LNCaP clone FGC (cell line): ENCODE results near the gene OBSL1.

Experiments used
- DNase-seq: peaks from one replicate; pipeline ENCODE4 v3.0.0-alpha.2; 2011; ENCODE audit warnings: low read depth
- H3K4me3 ChIP-seq: 2 replicates; pipeline ENCODE4 v1.5.1; 2011; ENCODE audit warnings: mild to moderate bottlenecking, low read depth, low read length, control low read depth
- TF ChIP-seq, protein P1 (sequence below): IDR thresholded peaks from 2 replicates; pipeline ENCODE4 v1.5.1; 2012; ENCODE audit warnings: mild to moderate bottlenecking; ENCODE audit not compliant: control insufficient read depth, insufficient read depth; ENCODE audit errors: extremely low read depth

The OBSL1 gene

DNA sequence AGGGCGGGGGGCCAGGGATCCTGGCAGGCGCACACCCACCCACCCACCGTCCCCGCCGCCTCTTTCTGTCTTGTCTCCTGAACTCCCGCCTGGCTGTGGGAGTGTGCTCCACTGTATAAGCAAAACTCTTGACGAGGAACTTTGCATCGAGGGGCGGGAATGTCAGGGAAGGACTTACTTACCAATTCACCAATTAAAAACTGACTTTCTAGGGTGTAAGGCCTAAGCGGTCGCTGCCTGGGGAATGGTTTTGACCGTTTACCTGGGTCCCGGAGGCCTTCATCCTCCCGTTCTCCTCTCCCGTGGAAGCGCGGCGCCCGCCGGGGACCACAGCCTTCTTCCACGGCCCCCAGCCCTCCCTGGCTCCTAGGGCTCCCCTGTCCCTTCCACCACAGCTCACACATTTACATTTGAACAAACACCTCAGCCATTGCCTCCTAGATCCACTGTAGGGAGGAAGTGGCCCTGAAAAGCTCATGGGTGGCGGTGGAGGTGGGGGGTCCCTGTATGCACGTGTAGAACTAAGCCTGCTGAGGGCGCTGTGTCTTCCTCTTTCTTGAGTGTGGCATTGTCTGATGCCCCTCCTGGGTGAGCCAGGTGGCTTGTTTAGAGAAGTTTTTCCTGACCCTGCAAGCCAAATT lies 48.2 kb downstream of the OBSL1 start:
- H3K4me3 ChIP-seq = no peak overlapping the region
- DNase-seq = no peak
- TF ChIP-seq, protein P1, sequence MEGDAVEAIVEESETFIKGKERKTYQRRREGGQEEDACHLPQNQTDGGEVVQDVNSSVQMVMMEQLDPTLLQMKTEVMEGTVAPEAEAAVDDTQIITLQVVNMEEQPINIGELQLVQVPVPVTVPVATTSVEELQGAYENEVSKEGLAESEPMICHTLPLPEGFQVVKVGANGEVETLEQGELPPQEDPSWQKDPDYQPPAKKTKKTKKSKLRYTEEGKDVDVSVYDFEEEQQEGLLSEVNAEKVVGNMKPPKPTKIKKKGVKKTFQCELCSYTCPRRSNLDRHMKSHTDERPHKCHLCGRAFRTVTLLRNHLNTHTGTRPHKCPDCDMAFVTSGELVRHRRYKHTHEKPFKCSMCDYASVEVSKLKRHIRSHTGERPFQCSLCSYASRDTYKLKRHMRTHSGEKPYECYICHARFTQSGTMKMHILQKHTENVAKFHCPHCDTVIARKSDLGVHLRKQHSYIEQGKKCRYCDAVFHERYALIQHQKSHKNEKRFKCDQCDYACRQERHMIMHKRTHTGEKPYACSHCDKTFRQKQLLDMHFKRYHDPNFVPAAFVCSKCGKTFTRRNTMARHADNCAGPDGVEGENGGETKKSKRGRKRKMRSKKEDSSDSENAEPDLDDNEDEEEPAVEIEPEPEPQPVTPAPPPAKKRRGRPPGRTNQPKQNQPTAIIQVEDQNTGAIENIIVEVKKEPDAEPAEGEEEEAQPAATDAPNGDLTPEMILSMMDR = no peak

DNA sequence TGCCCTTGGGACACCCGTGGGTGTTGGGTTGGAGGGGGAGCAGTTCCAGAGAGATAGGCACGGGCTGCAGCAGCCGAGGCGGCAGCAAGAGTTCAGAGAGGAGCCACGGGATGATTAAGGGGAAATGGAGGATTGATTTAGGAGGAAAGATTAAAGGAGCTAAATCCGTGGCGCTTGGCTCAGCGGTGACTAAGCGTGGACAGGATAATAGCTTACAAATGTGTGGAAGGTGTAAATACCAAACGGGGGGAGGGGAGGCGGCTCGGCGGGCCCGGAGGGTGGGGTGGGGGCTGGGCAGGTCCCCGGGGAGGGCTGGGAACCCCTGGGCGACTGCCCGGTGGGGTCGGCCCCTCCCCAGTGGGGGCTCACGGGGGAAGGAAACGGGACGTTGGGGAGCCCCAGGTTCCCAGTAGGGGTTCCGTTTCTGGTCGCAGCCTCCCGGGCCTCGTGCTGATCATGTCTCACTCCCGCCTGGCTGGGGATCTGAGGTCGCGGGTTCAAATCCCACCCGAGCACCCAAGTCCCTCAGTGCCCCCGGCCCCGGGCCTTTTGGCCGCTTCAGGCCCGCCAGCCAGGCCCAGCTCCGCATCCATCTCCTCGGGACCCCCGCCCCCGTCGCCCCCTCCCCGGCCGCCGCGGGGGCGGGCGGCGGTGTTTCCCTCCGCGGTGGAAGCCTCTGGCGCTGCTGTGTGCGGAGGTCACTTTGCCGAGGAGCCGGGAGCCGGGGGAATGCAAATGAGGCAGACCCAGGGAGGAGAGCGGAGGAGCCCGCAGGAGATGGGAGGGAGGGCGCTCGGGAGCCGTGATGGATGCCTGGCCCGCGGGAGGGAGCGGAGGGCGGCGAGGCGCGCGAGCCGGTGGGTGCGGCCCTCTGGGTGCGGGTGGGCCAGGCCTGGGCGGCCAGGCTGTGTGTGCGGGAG lies 49.0 kb downstream of the OBSL1 start:
- no peak for DNase-seq
- no peak overlapping the region for H3K4me3 ChIP-seq
- TF ChIP-seq, protein P1 = no peak

DNA sequence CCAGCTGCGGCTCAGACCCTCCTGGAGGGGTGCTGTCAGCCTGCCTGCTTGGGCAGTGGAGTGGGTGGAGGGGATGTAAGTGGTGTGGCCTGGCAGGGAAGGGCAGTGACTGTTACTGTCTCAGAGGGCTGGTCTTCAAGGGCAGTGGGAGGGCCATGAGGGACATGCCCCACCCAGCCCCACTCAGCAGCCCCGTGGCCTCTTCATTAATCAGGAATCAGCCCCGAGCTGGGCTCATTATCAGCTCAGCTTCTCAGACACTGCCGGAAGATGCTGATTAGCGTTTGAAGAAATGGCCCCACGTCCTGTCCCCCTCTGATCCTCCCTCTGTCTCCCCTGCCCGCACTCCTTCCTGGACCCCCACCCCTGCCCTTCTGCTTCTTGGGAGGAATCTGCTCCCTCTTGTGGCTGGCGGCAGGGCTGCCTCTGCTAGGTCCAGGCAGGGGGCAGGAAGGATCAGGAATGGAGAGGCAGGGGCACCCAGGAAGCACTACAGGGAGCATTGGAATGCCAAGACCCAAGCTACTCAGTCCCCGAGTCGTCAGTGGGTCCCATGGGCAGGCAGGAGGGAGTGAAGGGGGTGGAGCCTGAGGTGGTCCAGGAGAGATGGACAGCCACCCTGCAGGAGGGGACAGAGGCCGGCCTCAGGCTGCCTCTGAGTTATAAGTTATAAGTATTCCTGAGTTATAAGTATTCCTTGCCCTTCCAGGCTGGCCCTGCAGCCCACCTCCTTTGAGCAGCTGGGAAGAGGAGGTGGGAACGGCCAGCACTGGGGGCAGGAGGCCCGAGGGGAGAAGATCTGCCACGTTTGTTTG lies 50.1 kb downstream of the OBSL1 start:
- no peak for DNase-seq
- TF ChIP-seq, protein P1 = peak; percentile 64
- H3K4me3 ChIP-seq = no peak overlapping the region

DNA sequence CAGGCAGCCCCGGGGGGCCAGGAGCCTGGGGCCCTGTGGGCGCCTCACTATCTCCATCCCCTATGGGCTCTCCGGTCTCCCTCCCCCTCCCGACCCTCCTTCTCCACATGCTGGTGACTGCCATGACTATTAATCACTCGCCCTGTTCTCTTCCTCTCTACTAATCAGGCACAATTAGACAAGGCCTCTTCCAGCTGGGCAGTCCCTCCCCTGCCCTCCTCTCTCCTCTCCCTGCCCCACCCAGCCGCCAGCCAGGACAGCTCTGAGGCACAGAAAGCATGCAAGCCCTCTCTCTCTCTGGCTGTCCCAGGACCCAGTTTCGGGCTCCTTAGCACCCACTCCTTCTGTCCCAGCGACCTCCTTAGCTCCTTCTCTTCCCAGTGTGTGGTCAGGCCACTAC lies 51.3 kb downstream of the OBSL1 start:
- DNase-seq = no peak

DNA sequence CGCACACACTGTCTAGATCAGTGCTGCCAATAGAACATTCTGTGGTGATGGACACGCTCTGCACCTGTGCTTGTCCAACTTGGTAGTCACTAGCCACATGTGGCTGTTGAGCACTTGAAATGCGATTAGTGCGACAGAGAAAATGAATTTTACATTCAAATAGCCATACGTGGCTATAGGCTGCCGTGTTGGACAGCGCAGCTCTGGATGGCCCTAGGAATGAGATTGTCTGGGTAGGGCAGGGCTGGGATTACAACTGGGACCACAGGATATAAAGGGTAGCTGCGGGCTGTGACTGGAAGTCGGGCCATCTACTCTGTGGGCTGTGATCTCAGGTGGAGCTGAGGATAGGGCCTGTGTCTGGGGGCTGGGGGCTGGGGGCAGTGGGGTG lies 51.8 kb downstream of the OBSL1 start:
- TF ChIP-seq, protein P1 = no peak
- no peak for DNase-seq

More for the DNA sequence above, 51.3 kb downstream of the OBSL1 start:
- H3K4me3 ChIP-seq = no peak overlapping the region
- TF ChIP-seq, protein P1 = no peak

DNA sequence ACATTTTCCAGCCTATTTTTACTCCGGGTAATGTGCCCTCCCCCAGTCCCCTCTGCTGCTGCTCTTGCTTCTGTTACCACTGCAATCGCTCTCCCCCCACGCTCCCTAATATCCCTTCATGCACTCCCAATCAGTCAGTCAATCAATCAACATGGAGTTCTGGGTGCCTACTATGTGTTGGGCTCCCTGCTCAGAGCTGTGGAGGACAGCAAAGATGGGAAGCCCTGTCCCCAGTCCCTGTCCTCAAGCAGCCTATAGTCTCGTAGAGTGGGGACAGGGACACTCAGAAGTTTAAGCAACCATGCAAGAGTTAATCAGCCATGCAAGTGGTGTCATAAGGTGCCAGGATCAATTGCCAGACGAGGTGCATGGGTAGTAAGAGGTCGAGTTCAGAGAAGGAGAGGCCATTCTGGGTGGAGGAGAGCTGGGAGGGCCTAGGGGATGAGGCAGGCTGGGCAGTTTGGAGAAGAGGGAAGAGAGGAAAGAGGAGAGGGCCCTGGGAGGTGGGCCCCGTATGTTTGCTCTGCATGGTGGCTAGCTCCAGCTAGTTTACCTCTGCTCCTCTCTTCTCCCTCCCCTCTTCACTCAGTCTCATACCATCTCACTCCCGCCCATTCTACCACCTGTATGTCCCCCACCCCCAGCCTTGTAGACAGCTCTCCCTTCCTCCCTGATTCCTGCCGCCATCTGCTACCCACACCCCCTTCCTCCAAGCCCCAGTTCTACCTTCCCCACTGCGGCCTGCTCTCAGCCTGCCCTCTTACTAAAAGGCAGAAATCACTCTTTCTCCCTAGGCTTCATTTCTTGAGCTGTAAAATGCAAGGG lies 53.2 kb downstream of the OBSL1 start:
- TF ChIP-seq, protein P1 = no peak
- DNase-seq = no peak
- no peak overlapping the region for H3K4me3 ChIP-seq

More for the DNA sequence above, 51.8 kb downstream of the OBSL1 start:
- no peak overlapping the region for H3K4me3 ChIP-seq
